Erythroblast (primary cell): ENCODE results near the gene SMIM22.

Source experiments
- GATA1 ChIP-seq: IDR thresholded peaks from 2 replicates; pipeline ENCODE4 v1.6.1; 2011; ENCODE audit warnings: low read depth, mild to moderate bottlenecking, control low read depth, low read length, moderate library complexity
- POLR2A ChIP-seq: IDR thresholded peaks from 2 replicates; pipeline ENCODE4 v1.6.1; 2011; ENCODE audit warnings: mild to moderate bottlenecking, low read length

- TF ChIP-seq POLR2A (no peak), GATA1 (no peak)
Observed at GRCh38 chr16:4830408-4830807, 35.2 kb downstream of the SMIM22 start.
